ENCODE data around the gene RNF26.

The RNF26 gene

DNA sequence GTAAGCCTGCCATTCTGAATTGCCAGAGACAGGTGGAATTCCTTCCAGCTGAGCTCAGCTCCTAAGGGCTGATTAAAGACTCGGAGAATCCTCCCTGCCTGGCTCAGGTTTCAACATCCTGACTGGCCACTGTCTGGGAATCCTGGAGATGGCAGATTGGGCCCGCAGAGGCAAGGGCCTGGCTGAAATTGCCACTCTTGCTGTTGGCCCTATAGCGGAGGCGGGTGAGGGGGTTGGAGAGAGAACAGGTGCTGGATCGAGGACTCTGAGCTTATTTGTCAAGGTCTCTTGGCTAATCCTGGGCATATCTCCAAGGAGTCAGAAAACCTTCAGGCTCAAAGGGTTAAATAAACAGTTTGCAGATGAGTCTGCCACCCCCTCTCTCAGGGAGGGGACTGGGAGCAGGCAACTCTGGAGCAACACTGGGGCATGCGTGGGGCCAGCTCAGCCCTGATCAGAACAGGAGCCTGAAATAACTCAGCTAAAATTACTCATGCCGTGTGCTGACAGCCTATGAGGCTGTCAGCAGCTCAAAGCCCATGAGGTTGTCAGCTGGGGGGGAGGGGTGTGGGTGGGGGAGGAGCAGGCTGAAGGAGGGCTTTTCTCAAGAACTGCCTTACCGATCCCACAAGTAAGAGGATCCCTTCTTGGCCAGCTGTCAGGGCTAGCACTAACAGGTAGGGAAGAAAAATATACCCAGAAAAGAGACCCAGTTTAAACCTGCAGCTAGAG is 26.9 kb downstream of the RNF26 start (continued):
- TF ChIP-seq ZNF670 (tag by site-specific recombination; IDR thresholded peaks at IDR 0.05; ENCODE audit: low read depth) (no peak), ZNF513 (tag by site-specific recombination; IDR thresholded peaks at IDR 0.05) (no peak), ZNF529 (tag by site-specific recombination; IDR thresholded peaks at IDR 0.05; ENCODE audit: insufficient replicate concordance) (no peak), GLI4 (tag by site-specific recombination; IDR thresholded peaks at IDR 0.05) (no peak), PRDM6 (tag by site-specific recombination; IDR thresholded peaks at IDR 0.05) (0 out of 2 replicates have a peak, but pooled peaks have one; percentile 26), PRDM4 (tag by site-specific recombination; IDR thresholded peaks at IDR 0.05) (no peak), SP2 (tag by site-specific recombination; IDR thresholded peaks at IDR 0.05) (peak; percentile 41; the same call in 1 of the 2 replicates), ZNF530 (tag by site-specific recombination; IDR thresholded peaks at IDR 0.05; ENCODE audit: low read depth) (no peak), ELK4 (IDR thresholded peaks at IDR 0.05; ENCODE audit: borderline replicate concordance, low read depth, low read length) (no peak), ZNF18 (tag by site-specific recombination; IDR thresholded peaks at IDR 0.05) (no peak), ZNF660 (tag by site-specific recombination; IDR thresholded peaks at IDR 0.05) (0 out of 2 replicates have a peak, but pooled peaks have one; percentile 33), ZNF404 (tag by site-specific recombination; IDR thresholded peaks at IDR 0.05) (no peak), ZNF837 (tag by site-specific recombination; IDR thresholded peaks at IDR 0.05) (no peak), ZNF792 (tag by site-specific recombination; IDR thresholded peaks at IDR 0.05) (no peak), ZNF292 (tag by site-specific recombination; IDR thresholded peaks at IDR 0.05; ENCODE audit: borderline replicate concordance, low read depth) (no peak), ZNF692 (tag by site-specific recombination; IDR thresholded peaks at IDR 0.05) (peak; percentile 76; the same call in 1 of the 2 replicates), BCL11A (tag by site-specific recombination; IDR thresholded peaks at IDR 0.05; ENCODE audit: low read depth) (no peak), ZNF174 (tag by site-specific recombination; IDR thresholded peaks at IDR 0.05) (no peak), ZNF843 (tag by site-specific recombination; IDR thresholded peaks at IDR 0.05) (no peak), HOXD13 (CRISPR knock-in tag; IDR thresholded peaks at IDR 0.05; ENCODE audit: borderline replicate concordance) (no peak), KLF10 (tag by site-specific recombination; IDR thresholded peaks at IDR 0.05) (no peak), ZNF211 (tag by site-specific recombination; IDR thresholded peaks at IDR 0.05; ENCODE audit: low read depth) (no peak), ZNF366 (tag by site-specific recombination; conservative IDR thresholded peaks at IDR 0.05) (peak; percentile 62), ZNF777 (tag by site-specific recombination; IDR thresholded peaks at IDR 0.05; ENCODE audit: borderline replicate concordance) (no peak), ZBTB8A (tag by site-specific recombination; IDR thresholded peaks at IDR 0.05) (peak; percentile 25; the same call in 1 of the 2 replicates), ZBTB26 (tag by site-specific recombination; optimal IDR thresholded peaks at IDR 0.05) (no peak), KLF8 (tag by site-specific recombination; IDR thresholded peaks at IDR 0.05) (peak; percentile 31; the same call in 1 of the 2 replicates)

All from HEK293 (cell line).